Measurements from ENCODE around the gene CACNA1I. TPM values are rescaled to one million over a fixed set of nuclear protein-coding genes. Genes with fewer than 3 reads are reported as not detected.
A peak's percentile ranks its signal among the peaks of the same experiment; 100 is the strongest.

Gene CACNA1I
- total RNA-seq, 1 donor from 2014 or later = 0.41 TPM

DNA sequence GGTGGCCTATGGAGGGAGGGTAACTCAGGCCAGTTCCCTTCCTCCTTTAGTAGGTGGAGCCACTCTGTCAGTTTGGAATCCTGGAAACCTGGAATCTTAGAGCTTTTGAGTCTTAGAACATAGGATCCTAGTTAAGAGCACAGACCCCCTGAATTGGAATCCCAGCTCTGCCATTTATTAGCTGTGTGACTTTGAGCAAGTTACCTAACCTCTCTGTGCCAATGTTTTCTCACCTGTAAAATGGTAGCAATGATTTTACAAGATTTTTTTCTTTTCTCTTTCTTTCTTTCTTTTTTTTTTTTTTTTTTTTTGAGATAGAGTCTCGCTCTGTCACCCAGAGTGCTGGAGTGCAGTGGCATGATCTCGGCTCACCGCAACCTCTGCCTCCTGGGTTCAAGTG is 17.1 kb upstream of the CACNA1I start:
- DNase-seq (ENCODE audit: low spot score, unreplicated experiment) = no peak
- H3K9me3 Mint-ChIP-seq (ENCODE audit: low read depth) = no peaks in the 10 kb centered on the region
- H3K27me3 Mint-ChIP-seq = peaks cover 63% of the 10 kb centered on the region
- no peak overlapping the region for H3K27ac Mint-ChIP-seq
- H3K4me1 Mint-ChIP-seq (ENCODE audit: low read depth) = peaks cover 1% of the 10 kb centered on the region
- H3K36me3 Mint-ChIP-seq (ENCODE audit: insufficient read depth) = no peaks in the 10 kb centered on the region
- TF ChIP-seq, protein P1, sequence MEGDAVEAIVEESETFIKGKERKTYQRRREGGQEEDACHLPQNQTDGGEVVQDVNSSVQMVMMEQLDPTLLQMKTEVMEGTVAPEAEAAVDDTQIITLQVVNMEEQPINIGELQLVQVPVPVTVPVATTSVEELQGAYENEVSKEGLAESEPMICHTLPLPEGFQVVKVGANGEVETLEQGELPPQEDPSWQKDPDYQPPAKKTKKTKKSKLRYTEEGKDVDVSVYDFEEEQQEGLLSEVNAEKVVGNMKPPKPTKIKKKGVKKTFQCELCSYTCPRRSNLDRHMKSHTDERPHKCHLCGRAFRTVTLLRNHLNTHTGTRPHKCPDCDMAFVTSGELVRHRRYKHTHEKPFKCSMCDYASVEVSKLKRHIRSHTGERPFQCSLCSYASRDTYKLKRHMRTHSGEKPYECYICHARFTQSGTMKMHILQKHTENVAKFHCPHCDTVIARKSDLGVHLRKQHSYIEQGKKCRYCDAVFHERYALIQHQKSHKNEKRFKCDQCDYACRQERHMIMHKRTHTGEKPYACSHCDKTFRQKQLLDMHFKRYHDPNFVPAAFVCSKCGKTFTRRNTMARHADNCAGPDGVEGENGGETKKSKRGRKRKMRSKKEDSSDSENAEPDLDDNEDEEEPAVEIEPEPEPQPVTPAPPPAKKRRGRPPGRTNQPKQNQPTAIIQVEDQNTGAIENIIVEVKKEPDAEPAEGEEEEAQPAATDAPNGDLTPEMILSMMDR (IDR thresholded peaks at IDR 0.05; ENCODE audit: unreplicated experiment) = no peak
- no peak overlapping the region for H3K4me3 Mint-ChIP-seq (ENCODE audit: low read depth)

GRCh38 chr22:39554151-39554550 is 16.4 kb upstream of the CACNA1I start:
- no peaks in the 10 kb centered on the region for H3K36me3 Mint-ChIP-seq (ENCODE audit: insufficient read depth)
- no peak overlapping the region for H3K27ac Mint-ChIP-seq
- no peak overlapping the region for H3K4me3 Mint-ChIP-seq (ENCODE audit: low read depth)
- H3K4me1 Mint-ChIP-seq (ENCODE audit: low read depth) = peaks cover 1% of the 10 kb centered on the region
- no peak for DNase-seq (ENCODE audit: low spot score, unreplicated experiment)
- TF ChIP-seq, protein P1 (IDR thresholded peaks at IDR 0.05; ENCODE audit: unreplicated experiment) = no peak
- H3K27me3 Mint-ChIP-seq = peaks cover 67% of the 10 kb centered on the region
- H3K9me3 Mint-ChIP-seq (ENCODE audit: low read depth) = no peaks in the 10 kb centered on the region

- H3K27me3 Mint-ChIP-seq = peaks cover 71% of the 10 kb centered on the region
- no peaks in the 10 kb centered on the region for H3K9me3 Mint-ChIP-seq (ENCODE audit: low read depth)
- peak overlapping the region; percentile 41 for H3K4me3 Mint-ChIP-seq (ENCODE audit: low read depth)
- no peak overlapping the region for H3K27ac Mint-ChIP-seq
- no peaks in the 10 kb centered on the region for H3K36me3 Mint-ChIP-seq (ENCODE audit: insufficient read depth)
- peaks cover 1% of the 10 kb centered on the region for H3K4me1 Mint-ChIP-seq (ENCODE audit: low read depth)
- TF ChIP-seq, protein P1 (IDR thresholded peaks at IDR 0.05; ENCODE audit: unreplicated experiment) = no peak
- DNase-seq (ENCODE audit: low spot score, unreplicated experiment) = no peak
Observed at GRCh38 chr22:39556970-39557841, 13.3 kb upstream of the CACNA1I start.

GRCh38 chr22:39558254-39558727 is 12.3 kb upstream of the CACNA1I start:
- Mint-ChIP-seq H3K27me3 (peaks cover 64% of the 10 kb centered on the region), H3K27ac (no peak overlapping the region), H3K36me3 (ENCODE audit: insufficient read depth) (no peaks in the 10 kb centered on the region), H3K9me3 (ENCODE audit: low read depth) (no peaks in the 10 kb centered on the region), H3K4me3 (ENCODE audit: low read depth) (peak overlapping the region; percentile 61), H3K4me1 (ENCODE audit: low read depth) (peaks cover 1% of the 10 kb centered on the region)
- TF ChIP-seq, protein P1 (IDR thresholded peaks at IDR 0.05; ENCODE audit: unreplicated experiment) = no peak
- DNase-seq (ENCODE audit: low spot score, unreplicated experiment) = no peak

DNA sequence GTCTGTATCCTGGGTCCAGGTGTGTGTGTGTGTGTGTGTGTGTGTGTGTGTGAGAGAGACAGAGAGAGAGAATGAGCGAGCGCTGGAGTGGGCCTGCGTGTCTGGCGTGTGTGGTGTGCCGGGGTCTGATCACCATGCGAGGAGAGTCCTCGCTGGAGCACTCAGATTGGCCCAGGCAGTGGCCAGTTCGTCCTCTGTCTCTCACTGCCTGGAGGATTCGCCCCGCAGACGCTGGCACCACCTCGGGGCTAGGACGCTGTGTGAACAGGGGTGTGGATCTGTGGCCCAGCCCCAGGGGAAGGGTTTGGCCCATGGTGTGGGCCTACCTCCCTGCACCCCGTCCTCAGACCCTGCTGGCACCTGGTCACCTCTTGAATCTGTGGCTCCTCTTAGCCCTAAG is 11.6 kb upstream of the CACNA1I start:
- Mint-ChIP-seq H3K27ac (no peak overlapping the region), H3K4me1 (ENCODE audit: low read depth) (peaks cover 1% of the 10 kb centered on the region), H3K4me3 (ENCODE audit: low read depth) (no peak overlapping the region), H3K9me3 (ENCODE audit: low read depth) (no peaks in the 10 kb centered on the region), H3K27me3 (peaks cover 64% of the 10 kb centered on the region), H3K36me3 (ENCODE audit: insufficient read depth) (no peaks in the 10 kb centered on the region)
- TF ChIP-seq, protein P1 (IDR thresholded peaks at IDR 0.05; ENCODE audit: unreplicated experiment) = no peak
- DNase-seq (ENCODE audit: low spot score, unreplicated experiment) = no peak

Data from progenitor cell of endocrine pancreas (in vitro differentiated cells).